ENCODE measurements around the gene NCK1. TPM values are rescaled to one million over a fixed set of nuclear protein-coding genes. Genes with fewer than 3 reads are reported as not detected.

Gene NCK1
- total and polyA plus RNA-seq, 2 experiments from 2014 or later, result 25.1 to 47.7 TPM

DNA sequence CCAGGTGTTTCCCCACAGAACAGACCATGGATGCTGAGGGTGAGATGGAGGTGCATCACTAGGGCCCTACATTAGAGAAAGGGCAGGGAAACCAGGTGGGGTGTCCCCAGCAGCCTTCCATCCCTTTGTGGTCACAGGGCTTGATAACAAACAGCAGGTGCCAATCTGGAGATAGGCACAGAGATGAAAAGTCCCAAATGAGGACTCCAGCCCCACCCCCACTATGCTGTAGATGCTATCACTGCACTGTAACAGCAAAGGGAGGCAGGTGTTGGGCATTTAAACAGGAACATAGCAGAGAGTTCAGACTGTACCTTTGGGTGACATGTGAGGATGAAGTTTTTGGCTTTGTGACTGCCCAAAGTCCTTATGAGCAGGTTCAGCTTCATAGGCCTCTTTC is 117.2 kb downstream of the NCK1 start:
- Histone ChIP-seq H3K36me3 (replicated peaks; ENCODE audit: insufficient read depth, low read depth) (no peaks in the 10 kb centered on the region), H3K4me2 (no peak overlapping the region), H4K20me1 (ENCODE audit: insufficient read depth, poor library complexity, severe bottlenecking) (no peaks in the 10 kb centered on the region), H3K4me1 (ENCODE audit: insufficient read depth) (no peaks in the 10 kb centered on the region), H3K9me3 (ENCODE audit: low read depth) (peaks cover 5% of the 10 kb centered on the region), H3K4me3 (no peak overlapping the region), H3K79me2 (no peaks in the 10 kb centered on the region), H2AFZ (no peak overlapping the region), H3K27ac (no peak overlapping the region), H3K9me2 (replicated peaks; ENCODE audit: insufficient read depth) (no peaks in the 10 kb centered on the region), H3K27me3 (no peaks in the 10 kb centered on the region)
- TF ChIP-seq EZH2 (IDR thresholded peaks at IDR 0.05; ENCODE audit: borderline replicate concordance) (no peak), EZH2phosphoT487 (IDR thresholded peaks at IDR 0.05; ENCODE audit: low read depth, severe bottlenecking, unreplicated experiment) (no peak)
- TF ChIP-seq, protein P1, sequence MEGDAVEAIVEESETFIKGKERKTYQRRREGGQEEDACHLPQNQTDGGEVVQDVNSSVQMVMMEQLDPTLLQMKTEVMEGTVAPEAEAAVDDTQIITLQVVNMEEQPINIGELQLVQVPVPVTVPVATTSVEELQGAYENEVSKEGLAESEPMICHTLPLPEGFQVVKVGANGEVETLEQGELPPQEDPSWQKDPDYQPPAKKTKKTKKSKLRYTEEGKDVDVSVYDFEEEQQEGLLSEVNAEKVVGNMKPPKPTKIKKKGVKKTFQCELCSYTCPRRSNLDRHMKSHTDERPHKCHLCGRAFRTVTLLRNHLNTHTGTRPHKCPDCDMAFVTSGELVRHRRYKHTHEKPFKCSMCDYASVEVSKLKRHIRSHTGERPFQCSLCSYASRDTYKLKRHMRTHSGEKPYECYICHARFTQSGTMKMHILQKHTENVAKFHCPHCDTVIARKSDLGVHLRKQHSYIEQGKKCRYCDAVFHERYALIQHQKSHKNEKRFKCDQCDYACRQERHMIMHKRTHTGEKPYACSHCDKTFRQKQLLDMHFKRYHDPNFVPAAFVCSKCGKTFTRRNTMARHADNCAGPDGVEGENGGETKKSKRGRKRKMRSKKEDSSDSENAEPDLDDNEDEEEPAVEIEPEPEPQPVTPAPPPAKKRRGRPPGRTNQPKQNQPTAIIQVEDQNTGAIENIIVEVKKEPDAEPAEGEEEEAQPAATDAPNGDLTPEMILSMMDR (IDR thresholded peaks at IDR 0.05; ENCODE audit: poor library complexity), result no peak
- DNase-seq (ENCODE audit: low spot score), result no peak

DNA sequence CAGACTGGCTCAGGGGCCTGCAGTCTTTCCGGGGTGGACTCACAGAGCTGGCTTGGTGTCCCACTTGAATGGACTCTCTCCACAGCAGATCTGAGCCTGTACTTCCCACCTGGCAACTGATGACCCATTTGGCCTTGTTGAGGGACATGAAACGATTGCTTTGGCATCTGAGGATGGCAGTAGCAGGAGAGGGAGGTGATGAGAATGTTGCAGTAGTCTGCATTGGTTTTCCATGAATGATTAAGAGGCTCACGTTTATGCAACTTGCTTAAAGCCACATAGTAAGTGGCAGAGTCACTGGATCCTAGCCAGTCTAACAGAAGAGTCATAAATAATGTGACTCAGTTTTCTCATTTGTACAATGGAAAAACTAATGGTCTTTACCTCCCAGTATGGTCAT is 117.7 kb downstream of the NCK1 start:
- Histone ChIP-seq H3K4me3 (no peak overlapping the region), H3K79me2 (no peaks in the 10 kb centered on the region), H3K4me1 (ENCODE audit: insufficient read depth) (peaks cover 4% of the 10 kb centered on the region), H3K27ac (no peak overlapping the region), H3K27me3 (no peaks in the 10 kb centered on the region), H4K20me1 (ENCODE audit: insufficient read depth, poor library complexity, severe bottlenecking) (no peaks in the 10 kb centered on the region), H3K4me2 (no peak overlapping the region), H2AFZ (no peak overlapping the region), H3K9me2 (replicated peaks; ENCODE audit: insufficient read depth) (no peaks in the 10 kb centered on the region), H3K36me3 (replicated peaks; ENCODE audit: insufficient read depth, low read depth) (no peaks in the 10 kb centered on the region), H3K9me3 (ENCODE audit: low read depth) (peaks cover under 1% of the 10 kb centered on the region)
- WGBS (ENCODE audit: low lambda C conversion rate, missing lambda C conversion rate), result 83% methylated on average over 3 of the region's 3 CpGs
- no peak for DNase-seq (ENCODE audit: low spot score)
- TF ChIP-seq, protein P1 (IDR thresholded peaks at IDR 0.05; ENCODE audit: poor library complexity), result no peak
- TF ChIP-seq EZH2phosphoT487 (IDR thresholded peaks at IDR 0.05; ENCODE audit: low read depth, severe bottlenecking, unreplicated experiment) (no peak), EZH2 (IDR thresholded peaks at IDR 0.05; ENCODE audit: borderline replicate concordance) (no peak)

DNA sequence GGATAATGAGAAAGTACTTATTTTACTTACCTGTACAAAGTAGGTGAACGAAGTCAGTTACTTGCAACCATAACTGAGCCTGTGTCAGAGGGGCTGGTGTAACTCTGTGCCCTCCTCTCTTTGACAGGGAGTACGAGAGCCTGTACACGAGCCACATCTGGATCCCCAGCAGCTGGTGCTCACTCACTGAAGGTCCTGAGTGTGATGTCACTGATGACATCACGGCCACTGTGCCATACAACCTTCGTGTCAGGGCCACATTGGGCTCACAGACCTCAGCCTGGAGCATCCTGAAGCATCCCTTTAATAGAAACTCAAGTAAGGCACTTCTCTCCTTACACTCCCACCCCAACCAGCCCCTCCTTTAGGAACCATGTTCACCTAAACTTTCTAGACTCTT is 120.0 kb downstream of the NCK1 start:
- no peak overlapping the region for H3K4me3 ChIP-seq
- TF ChIP-seq EZH2 (IDR thresholded peaks at IDR 0.05; ENCODE audit: borderline replicate concordance), result no peak
- TF ChIP-seq, protein P1 (IDR thresholded peaks at IDR 0.05; ENCODE audit: poor library complexity), result no peak
- no peak for TF ChIP-seq EZH2phosphoT487 (IDR thresholded peaks at IDR 0.05; ENCODE audit: low read depth, severe bottlenecking, unreplicated experiment)
- H2AFZ ChIP-seq, result no peak overlapping the region
- H3K4me2 ChIP-seq, result no peak overlapping the region
- H3K9me2 ChIP-seq (replicated peaks; ENCODE audit: insufficient read depth), result no peaks in the 10 kb centered on the region
- no peak for DNase-seq (ENCODE audit: low spot score)
- no peaks in the 10 kb centered on the region for H4K20me1 ChIP-seq (ENCODE audit: insufficient read depth, poor library complexity, severe bottlenecking)
- peaks cover 10% of the 10 kb centered on the region for H3K4me1 ChIP-seq (ENCODE audit: insufficient read depth)
- no peaks in the 10 kb centered on the region for H3K27me3 ChIP-seq
- H3K9me3 ChIP-seq (ENCODE audit: low read depth), result no peaks in the 10 kb centered on the region
- 91% methylated on average over 5 of the region's 5 CpGs for WGBS (ENCODE audit: low lambda C conversion rate, missing lambda C conversion rate)
- no peaks in the 10 kb centered on the region for H3K79me2 ChIP-seq
- no peaks in the 10 kb centered on the region for H3K36me3 ChIP-seq (replicated peaks; ENCODE audit: insufficient read depth, low read depth)
- H3K27ac ChIP-seq, result no peak overlapping the region

Data from hepatocyte (in vitro differentiated cells).